HepG2 (cell line): ENCODE data around the gene SH3BP2. TPM values are rescaled to one million over a fixed set of nuclear protein-coding genes. Genes with fewer than 3 reads are reported as not detected.

ENCODE experiments used
- CCDC6 ChIP-seq: sonication (generic); formaldehyde crosslinking; IDR thresholded peaks from 2 replicates; pipeline ENCODE4 v1.8.1; 2022; ENCODE audit warnings: mild to moderate bottlenecking, missing genetic modification reagents, moderate library complexity
- NFE2 ChIP-seq: sonication (generic); formaldehyde crosslinking; IDR thresholded peaks from 2 replicates; pipeline ENCODE4 v1.4.0; 2020; ENCODE audit warnings: missing genetic modification reagents
- RARA ChIP-seq: IDR thresholded peaks from 2 replicates; pipeline ENCODE4 v1.6.1; 2016; ENCODE audit warnings: missing genetic modification reagents, missing compliant biosample characterization
- RCOR2 ChIP-seq: IDR thresholded peaks from 2 replicates; pipeline ENCODE4 v1.6.1; 2016; ENCODE audit warnings: missing biosample characterization, missing genetic modification reagents
- SOX6 ChIP-seq, 2 experiments: fragments of 450-650 bp in 1 of 2; sonication (generic) in 1 of 2; formaldehyde crosslinking in 1 of 2; IDR thresholded peaks; 2 replicates each; pipeline versions ENCODE4 v1.4.0 to v1.6.1; 2017 to 2020; ENCODE audit warnings: antibody characterized with exemption in 1 of 2, mild to moderate bottlenecking in 1 of 2, missing genetic modification reagents in 1 of 2
- SRSF9 ChIP-seq: fragments of 200-400 bp; formaldehyde crosslinking; IDR thresholded peaks from 2 replicates; pipeline ENCODE4 v1.6.1; 2018; ENCODE audit warnings: borderline replicate concordance, mild to moderate bottlenecking, low read depth, low read length; ENCODE audit not compliant: insufficient read depth, poor library complexity, severe bottlenecking
- ZNF121 ChIP-seq: sonication (generic); formaldehyde crosslinking; IDR thresholded peaks from 2 replicates; pipeline ENCODE4 v1.5.0; 2020; ENCODE audit warnings: mild to moderate bottlenecking, missing genetic modification reagents
- ZNF326 ChIP-seq: sonication (generic); formaldehyde crosslinking; IDR thresholded peaks from 2 replicates; pipeline ENCODE4 v1.4.0; 2020; ENCODE audit warnings: missing genetic modification reagents, borderline replicate concordance
- ZNF33B ChIP-seq: sonication (generic); formaldehyde crosslinking; IDR thresholded peaks from 2 replicates; pipeline ENCODE4 v1.5.1; 2020; ENCODE audit warnings: mild to moderate bottlenecking, missing genetic modification reagents
- ZNF607 ChIP-seq: sonication (generic); formaldehyde crosslinking; IDR thresholded peaks from 2 replicates; pipeline ENCODE4 v1.5.1; 2020; ENCODE audit warnings: missing genetic modification reagents, mild to moderate bottlenecking, borderline replicate concordance
- polyA plus RNA-seq, 8 experiments: library from polyadenylated mRNA; depleted of rRNA in 3 of 8; stranded (reverse) in 7 of 8; unstranded in 1 of 8; fragments of >200 nt; fragmentation: Illumina TruSeq in 4 of 8; extraction: Trizol in 4 of 8; gene quantifications; 2 replicates each; pipeline versions ENCODE4 v1.2.1 to v1.2.3, GENCODE V29; 2011 to 2016; ENCODE audit warnings: low read depth in 4 of 8, missing spikeins in 1 of 8, mixed read lengths in 1 of 8; ENCODE audit not compliant: insufficient read depth in 1 of 8
- total RNA-seq, 5 experiments: library from RNA; depleted of rRNA; stranded (reverse); fragments of >200 nt; fragmentation: Illumina TruSeq; extraction: Trizol; gene quantifications; 2 replicates each; pipeline ENCODE4 v1.2.3, GENCODE V29; 2016; ENCODE audit warnings: low read depth in 1 of 5
- TF ChIP-seq, protein P1 (sequence below): sonication (generic); formaldehyde crosslinking; IDR thresholded peaks from 2 replicates; pipeline ENCODE4 v1.4.0; 2020; ENCODE audit warnings: low read depth, missing genetic modification reagents
- TF ChIP-seq, protein P2 (sequence below): sonication (generic); formaldehyde crosslinking; IDR thresholded peaks from 2 replicates; pipeline ENCODE4 v1.5.0; 2020; ENCODE audit warnings: missing genetic modification reagents
- TF ChIP-seq, protein P3 (sequence below): sonication (generic); formaldehyde crosslinking; IDR thresholded peaks from 2 replicates; pipeline ENCODE4 v1.4.0; 2020; ENCODE audit warnings: missing genetic modification reagents, borderline replicate concordance
- TF ChIP-seq, protein P4 (sequence below): sonication (generic); formaldehyde crosslinking; IDR thresholded peaks from 2 replicates; pipeline ENCODE4 v1.4.0; 2020; ENCODE audit warnings: mild to moderate bottlenecking, missing genetic modification reagents
- TF ChIP-seq, protein P5 (sequence below): sonication (generic); formaldehyde crosslinking; IDR thresholded peaks from 2 replicates; pipeline ENCODE4 v1.5.0; 2020; ENCODE audit warnings: mild to moderate bottlenecking, missing genetic modification reagents

SH3BP2 gene
- total and polyA plus RNA-seq, 2 of the 13 experiments (the other 11 are each of a cell fraction or from before 2014, with no cell fraction given) = 16.9 to 34.5 TPM

DNA sequence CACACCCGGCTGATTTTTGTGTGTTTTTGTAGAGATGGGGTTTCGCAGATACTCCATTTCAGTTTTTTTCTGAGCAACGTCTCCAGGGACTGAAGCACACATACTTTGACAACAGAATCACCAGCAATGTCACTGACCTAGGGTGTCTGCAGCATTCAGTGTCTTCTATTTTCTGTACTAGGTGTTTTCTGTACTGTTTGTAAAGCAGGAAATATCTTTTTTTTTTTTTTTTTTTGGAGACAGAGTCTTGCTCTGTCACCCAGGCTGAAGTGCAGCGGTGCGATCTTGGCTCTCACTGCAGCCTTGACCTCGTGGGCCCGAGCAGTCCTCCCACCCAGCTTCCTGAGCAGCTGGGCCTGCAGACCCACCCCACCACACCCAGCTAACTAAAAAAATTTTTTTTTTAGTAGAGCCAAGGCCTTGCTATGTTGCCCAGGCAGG, 59.6 kb downstream of the SH3BP2 start (continued):
- TF ChIP-seq, protein P1, sequence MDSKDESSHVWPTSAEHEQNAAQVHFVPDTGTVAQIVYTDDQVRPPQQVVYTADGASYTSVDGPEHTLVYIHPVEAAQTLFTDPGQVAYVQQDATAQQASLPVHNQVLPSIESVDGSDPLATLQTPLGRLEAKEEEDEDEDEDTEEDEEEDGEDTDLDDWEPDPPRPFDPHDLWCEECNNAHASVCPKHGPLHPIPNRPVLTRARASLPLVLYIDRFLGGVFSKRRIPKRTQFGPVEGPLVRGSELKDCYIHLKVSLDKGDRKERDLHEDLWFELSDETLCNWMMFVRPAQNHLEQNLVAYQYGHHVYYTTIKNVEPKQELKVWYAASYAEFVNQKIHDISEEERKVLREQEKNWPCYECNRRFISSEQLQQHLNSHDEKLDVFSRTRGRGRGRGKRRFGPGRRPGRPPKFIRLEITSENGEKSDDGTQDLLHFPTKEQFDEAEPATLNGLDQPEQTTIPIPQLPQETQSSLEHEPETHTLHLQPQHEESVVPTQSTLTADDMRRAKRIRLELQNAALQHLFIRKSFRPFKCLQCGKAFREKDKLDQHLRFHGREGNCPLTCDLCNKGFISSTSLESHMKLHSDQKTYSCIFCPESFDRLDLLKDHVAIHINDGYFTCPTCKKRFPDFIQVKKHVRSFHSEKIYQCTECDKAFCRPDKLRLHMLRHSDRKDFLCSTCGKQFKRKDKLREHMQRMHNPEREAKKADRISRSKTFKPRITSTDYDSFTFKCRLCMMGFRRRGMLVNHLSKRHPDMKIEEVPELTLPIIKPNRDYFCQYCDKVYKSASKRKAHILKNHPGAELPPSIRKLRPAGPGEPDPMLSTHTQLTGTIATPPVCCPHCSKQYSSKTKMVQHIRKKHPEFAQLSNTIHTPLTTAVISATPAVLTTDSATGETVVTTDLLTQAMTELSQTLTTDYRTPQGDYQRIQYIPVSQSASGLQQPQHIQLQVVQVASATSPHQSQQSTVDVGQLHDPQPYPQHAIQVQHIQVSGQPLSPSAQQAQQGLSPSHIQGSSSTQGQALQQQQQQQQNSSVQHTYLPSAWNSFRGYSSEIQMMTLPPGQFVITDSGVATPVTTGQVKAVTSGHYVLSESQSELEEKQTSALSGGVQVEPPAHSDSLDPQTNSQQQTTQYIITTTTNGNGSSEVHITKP (CRISPR knock-in tag) = no peak
- TF ChIP-seq, protein P2, sequence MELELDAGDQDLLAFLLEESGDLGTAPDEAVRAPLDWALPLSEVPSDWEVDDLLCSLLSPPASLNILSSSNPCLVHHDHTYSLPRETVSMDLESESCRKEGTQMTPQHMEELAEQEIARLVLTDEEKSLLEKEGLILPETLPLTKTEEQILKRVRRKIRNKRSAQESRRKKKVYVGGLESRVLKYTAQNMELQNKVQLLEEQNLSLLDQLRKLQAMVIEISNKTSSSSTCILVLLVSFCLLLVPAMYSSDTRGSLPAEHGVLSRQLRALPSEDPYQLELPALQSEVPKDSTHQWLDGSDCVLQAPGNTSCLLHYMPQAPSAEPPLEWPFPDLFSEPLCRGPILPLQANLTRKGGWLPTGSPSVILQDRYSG (CRISPR knock-in tag) = no peak
- TF ChIP-seq ZNF33B (CRISPR knock-in tag) (no peak), RCOR2 (CRISPR knock-in tag) (no peak), ZNF121 (CRISPR knock-in tag) (peak; percentile 18; the same call in 1 of the 2 replicates), ZNF326 (no peak), RARA (peak; percentile 39; the same call in 1 of the 2 replicates), CCDC6 (CRISPR knock-in tag) (no peak), ZNF607 (CRISPR knock-in tag) (no peak), SRSF9 (no peak), NFE2 (CRISPR knock-in tag) (no peak), SOX6 (IDR thresholded peaks at IDR 0.05) (no peak), SOX6 (CRISPR knock-in tag; IDR thresholded peaks at IDR 0.05) (0 out of 2 replicates have a peak, but pooled peaks have one; percentile 16)
- TF ChIP-seq, protein P3, sequence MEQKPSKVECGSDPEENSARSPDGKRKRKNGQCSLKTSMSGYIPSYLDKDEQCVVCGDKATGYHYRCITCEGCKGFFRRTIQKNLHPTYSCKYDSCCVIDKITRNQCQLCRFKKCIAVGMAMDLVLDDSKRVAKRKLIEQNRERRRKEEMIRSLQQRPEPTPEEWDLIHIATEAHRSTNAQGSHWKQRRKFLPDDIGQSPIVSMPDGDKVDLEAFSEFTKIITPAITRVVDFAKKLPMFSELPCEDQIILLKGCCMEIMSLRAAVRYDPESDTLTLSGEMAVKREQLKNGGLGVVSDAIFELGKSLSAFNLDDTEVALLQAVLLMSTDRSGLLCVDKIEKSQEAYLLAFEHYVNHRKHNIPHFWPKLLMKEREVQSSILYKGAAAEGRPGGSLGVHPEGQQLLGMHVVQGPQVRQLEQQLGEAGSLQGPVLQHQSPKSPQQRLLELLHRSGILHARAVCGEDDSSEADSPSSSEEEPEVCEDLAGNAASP (CRISPR knock-in tag) = peak; percentile 32; the same call in 1 of the 2 replicates
- TF ChIP-seq, protein P4, sequence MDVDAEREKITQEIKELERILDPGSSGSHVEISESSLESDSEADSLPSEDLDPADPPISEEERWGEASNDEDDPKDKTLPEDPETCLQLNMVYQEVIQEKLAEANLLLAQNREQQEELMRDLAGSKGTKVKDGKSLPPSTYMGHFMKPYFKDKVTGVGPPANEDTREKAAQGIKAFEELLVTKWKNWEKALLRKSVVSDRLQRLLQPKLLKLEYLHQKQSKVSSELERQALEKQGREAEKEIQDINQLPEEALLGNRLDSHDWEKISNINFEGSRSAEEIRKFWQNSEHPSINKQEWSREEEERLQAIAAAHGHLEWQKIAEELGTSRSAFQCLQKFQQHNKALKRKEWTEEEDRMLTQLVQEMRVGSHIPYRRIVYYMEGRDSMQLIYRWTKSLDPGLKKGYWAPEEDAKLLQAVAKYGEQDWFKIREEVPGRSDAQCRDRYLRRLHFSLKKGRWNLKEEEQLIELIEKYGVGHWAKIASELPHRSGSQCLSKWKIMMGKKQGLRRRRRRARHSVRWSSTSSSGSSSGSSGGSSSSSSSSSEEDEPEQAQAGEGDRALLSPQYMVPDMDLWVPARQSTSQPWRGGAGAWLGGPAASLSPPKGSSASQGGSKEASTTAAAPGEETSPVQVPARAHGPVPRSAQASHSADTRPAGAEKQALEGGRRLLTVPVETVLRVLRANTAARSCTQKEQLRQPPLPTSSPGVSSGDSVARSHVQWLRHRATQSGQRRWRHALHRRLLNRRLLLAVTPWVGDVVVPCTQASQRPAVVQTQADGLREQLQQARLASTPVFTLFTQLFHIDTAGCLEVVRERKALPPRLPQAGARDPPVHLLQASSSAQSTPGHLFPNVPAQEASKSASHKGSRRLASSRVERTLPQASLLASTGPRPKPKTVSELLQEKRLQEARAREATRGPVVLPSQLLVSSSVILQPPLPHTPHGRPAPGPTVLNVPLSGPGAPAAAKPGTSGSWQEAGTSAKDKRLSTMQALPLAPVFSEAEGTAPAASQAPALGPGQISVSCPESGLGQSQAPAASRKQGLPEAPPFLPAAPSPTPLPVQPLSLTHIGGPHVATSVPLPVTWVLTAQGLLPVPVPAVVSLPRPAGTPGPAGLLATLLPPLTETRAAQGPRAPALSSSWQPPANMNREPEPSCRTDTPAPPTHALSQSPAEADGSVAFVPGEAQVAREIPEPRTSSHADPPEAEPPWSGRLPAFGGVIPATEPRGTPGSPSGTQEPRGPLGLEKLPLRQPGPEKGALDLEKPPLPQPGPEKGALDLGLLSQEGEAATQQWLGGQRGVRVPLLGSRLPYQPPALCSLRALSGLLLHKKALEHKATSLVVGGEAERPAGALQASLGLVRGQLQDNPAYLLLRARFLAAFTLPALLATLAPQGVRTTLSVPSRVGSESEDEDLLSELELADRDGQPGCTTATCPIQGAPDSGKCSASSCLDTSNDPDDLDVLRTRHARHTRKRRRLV (CRISPR knock-in tag) = no peak
- TF ChIP-seq, protein P5, sequence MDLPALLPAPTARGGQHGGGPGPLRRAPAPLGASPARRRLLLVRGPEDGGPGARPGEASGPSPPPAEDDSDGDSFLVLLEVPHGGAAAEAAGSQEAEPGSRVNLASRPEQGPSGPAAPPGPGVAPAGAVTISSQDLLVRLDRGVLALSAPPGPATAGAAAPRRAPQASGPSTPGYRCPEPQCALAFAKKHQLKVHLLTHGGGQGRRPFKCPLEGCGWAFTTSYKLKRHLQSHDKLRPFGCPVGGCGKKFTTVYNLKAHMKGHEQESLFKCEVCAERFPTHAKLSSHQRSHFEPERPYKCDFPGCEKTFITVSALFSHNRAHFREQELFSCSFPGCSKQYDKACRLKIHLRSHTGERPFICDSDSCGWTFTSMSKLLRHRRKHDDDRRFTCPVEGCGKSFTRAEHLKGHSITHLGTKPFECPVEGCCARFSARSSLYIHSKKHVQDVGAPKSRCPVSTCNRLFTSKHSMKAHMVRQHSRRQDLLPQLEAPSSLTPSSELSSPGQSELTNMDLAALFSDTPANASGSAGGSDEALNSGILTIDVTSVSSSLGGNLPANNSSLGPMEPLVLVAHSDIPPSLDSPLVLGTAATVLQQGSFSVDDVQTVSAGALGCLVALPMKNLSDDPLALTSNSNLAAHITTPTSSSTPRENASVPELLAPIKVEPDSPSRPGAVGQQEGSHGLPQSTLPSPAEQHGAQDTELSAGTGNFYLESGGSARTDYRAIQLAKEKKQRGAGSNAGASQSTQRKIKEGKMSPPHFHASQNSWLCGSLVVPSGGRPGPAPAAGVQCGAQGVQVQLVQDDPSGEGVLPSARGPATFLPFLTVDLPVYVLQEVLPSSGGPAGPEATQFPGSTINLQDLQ (CRISPR knock-in tag) = no peak
